Measurements from ENCODE around the gene CLPX.
"Not testable (repeated sequence)": the region's sequence is repeated elsewhere in the genome, so short reads cannot be mapped to it uniquely, and the experiment has no call there.

The CLPX gene

DNA sequence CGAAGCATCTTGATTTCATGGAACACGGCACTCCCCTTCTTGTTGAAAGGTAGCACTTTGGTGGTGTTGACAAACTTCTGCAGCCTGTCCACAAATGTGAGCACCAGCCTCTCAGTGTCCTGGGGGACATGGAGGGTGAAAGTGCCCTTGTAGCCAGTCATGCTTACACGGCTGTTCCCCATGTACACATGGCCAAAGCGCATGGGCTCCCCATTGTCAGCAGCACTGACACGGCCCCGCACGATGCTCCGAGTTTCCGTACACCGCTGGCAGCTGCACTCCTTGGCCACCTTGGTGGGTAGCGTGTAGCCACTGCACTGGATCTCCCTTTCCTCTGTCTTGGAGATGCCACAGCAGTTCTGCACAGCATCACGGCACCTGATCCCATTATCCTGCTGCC is 13.4 kb upstream of the CLPX start:
- H3K36me3 ChIP-seq (ENCODE audit: insufficient read depth, low read length): no peaks in the 10 kb centered on the region
- TF ChIP-seq POLR2AphosphoS5 (IDR thresholded peaks at IDR 0.05; ENCODE audit: borderline replicate concordance, low read depth, low read length): no peak
- TF ChIP-seq EZH2 (IDR thresholded peaks at IDR 0.05): no peak
- no peak for TF ChIP-seq FOXP2 (optimal IDR thresholded peaks at IDR 0.05; ENCODE audit: control extremely low read depth, extremely low read length, insufficient read depth)
- no peak overlapping the region for H3K27ac ChIP-seq
- H3K9ac ChIP-seq (ENCODE audit: insufficient read length): no peak overlapping the region
- no peaks in the 10 kb centered on the region for H3K9me3 ChIP-seq (ENCODE audit: low read depth, low read length)
- no peak overlapping the region for H3K4me3 ChIP-seq
- no peak for DNase-seq (ENCODE audit: low read depth, low spot score)

DNA sequence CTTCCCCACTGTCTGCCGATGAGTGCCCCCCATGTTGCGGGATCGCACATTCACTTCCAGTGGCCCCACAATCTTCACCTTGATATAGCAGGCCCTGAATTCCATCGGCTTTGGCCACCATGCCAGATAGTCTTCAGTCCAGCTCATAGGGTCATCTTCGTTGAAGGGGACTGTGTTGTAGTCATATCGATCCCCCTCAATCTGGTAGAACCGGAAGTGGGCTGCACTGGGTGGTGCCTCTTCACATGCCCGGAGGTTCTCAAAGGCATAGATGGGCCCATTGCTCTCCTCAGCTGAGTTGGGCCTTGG is 12.1 kb upstream of the CLPX start:
- no peak for TF ChIP-seq FOXP2 (optimal IDR thresholded peaks at IDR 0.05; ENCODE audit: control extremely low read depth, extremely low read length, insufficient read depth)
- TF ChIP-seq POLR2AphosphoS5 (IDR thresholded peaks at IDR 0.05; ENCODE audit: borderline replicate concordance, low read depth, low read length): no peak
- no peak for TF ChIP-seq EZH2 (IDR thresholded peaks at IDR 0.05)
- Histone ChIP-seq H3K4me3 (no peak overlapping the region), H3K27ac (no peak overlapping the region), H3K9ac (ENCODE audit: insufficient read length) (no peak overlapping the region), H3K9me3 (ENCODE audit: low read depth, low read length) (no peaks in the 10 kb centered on the region), H3K36me3 (ENCODE audit: insufficient read depth, low read length) (no peaks in the 10 kb centered on the region)
- DNase-seq (ENCODE audit: low read depth, low spot score): no peak

DNA sequence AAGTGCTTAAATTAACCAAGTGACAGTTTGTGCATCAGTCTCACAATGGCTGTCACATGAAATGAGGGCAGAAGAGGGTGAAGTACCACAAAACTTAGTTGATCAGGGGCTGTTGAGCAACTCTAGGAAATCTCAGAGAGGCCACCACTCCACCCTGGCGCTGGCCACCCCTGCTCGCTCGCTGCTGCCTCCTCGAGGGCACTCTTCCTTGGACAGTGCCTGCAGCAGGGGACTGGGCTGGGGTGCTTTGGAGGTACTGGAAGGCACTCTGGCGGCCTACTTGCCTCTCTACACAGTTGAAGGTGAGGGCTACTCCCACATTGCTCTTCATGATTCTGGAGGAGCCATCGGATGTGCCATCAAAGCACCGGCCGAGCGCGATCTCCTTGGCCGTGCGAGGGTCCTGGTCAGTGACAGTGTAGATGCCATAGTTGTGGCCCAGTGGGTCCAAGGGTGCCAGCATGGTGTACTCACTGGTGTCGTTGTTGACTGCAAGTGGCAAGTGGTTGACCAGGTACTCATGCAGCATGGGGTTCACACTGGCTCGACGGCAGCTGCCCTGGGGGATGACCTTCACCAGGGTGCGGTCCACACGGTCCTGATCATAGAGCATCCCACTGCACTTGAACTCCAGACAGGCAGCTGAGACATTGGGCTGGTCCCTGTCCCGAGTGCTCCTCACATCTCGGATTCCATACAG is 11.6 kb upstream of the CLPX start:
- Histone ChIP-seq H3K9me3 (ENCODE audit: low read depth, low read length) (no peaks in the 10 kb centered on the region), H3K36me3 (ENCODE audit: insufficient read depth, low read length) (no peaks in the 10 kb centered on the region), H3K4me3 (no peak overlapping the region), H3K27ac (no peak overlapping the region), H3K9ac (ENCODE audit: insufficient read length) (no peak overlapping the region)
- TF ChIP-seq FOXP2 (optimal IDR thresholded peaks at IDR 0.05; ENCODE audit: control extremely low read depth, extremely low read length, insufficient read depth) (no peak), EZH2 (IDR thresholded peaks at IDR 0.05) (no peak), POLR2AphosphoS5 (IDR thresholded peaks at IDR 0.05; ENCODE audit: borderline replicate concordance, low read depth, low read length) (no peak)
- DNase-seq (ENCODE audit: low read depth, low spot score): no peak

GRCh38 chr15:65195548-65195923 is 10.4 kb upstream of the CLPX start:
- no peak for DNase-seq (ENCODE audit: low read depth, low spot score)

DNA sequence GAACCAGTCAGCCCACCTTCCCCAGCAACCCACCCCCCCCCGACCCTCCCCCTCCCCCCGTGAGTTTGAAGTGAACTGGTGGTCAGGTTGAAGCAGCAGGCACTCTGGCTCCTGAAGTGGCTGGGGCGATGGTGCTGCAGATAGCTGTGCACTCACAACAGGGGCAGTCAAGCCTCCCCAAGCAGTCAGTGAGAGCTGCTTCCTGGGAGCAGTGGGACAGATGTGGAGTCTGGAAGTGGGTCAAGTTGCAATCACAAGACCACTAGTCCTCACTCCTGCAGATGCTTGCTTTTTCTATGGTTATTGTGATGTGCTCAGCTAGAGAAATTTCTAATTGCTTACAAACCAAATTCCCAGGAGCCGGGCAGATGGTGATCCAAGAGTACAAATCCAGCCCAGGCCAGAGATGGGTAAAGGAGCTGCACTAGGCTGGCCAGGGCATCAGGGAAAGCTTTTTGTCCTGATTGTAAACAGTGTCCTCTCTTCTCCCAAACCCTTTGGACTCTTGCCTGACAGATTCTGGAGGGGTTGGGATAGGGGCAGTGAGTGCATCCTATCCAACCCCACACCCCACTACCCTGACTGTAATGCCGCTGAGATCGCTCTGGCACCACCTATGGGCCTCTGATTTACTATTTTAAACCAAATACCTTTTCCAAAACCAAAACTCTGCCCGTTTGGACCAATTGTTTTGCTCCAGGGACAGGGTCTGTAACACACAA is 9.8 kb upstream of the CLPX start:
- Histone ChIP-seq H3K9me3 (ENCODE audit: low read depth, low read length) (no peaks in the 10 kb centered on the region), H3K36me3 (ENCODE audit: insufficient read depth, low read length) (no peaks in the 10 kb centered on the region), H3K4me3 (no peak overlapping the region), H3K9ac (ENCODE audit: insufficient read length) (no peak overlapping the region), H3K27ac (no peak overlapping the region)
- no peak for DNase-seq (ENCODE audit: low read depth, low spot score)
- TF ChIP-seq EZH2 (IDR thresholded peaks at IDR 0.05): no peak
- TF ChIP-seq POLR2AphosphoS5 (IDR thresholded peaks at IDR 0.05; ENCODE audit: borderline replicate concordance, low read depth, low read length): no peak
- no peak for TF ChIP-seq FOXP2 (optimal IDR thresholded peaks at IDR 0.05; ENCODE audit: control extremely low read depth, extremely low read length, insufficient read depth)

More at GRCh38 chr15:65195548-65195923, 10.4 kb upstream of the CLPX start:
- no peak overlapping the region for H3K9ac ChIP-seq (ENCODE audit: insufficient read length)
- H3K4me3 ChIP-seq: no peak overlapping the region
- H3K36me3 ChIP-seq (ENCODE audit: insufficient read depth, low read length): no peaks in the 10 kb centered on the region
- no peak overlapping the region for H3K27ac ChIP-seq
- no peak for TF ChIP-seq FOXP2 (optimal IDR thresholded peaks at IDR 0.05; ENCODE audit: control extremely low read depth, extremely low read length, insufficient read depth)
- TF ChIP-seq POLR2AphosphoS5 (IDR thresholded peaks at IDR 0.05; ENCODE audit: borderline replicate concordance, low read depth, low read length): no peak
- TF ChIP-seq EZH2 (IDR thresholded peaks at IDR 0.05): no peak
- H3K9me3 ChIP-seq (ENCODE audit: low read depth, low read length): no peaks in the 10 kb centered on the region

GRCh38 chr15:65192016-65192415 is 6.9 kb upstream of the CLPX start:
- no peak overlapping the region for H3K4me3 ChIP-seq
- no peaks in the 10 kb centered on the region for H3K36me3 ChIP-seq (ENCODE audit: insufficient read depth, low read length)
- H3K9ac ChIP-seq (ENCODE audit: insufficient read length): no peak overlapping the region
- H3K9me3 ChIP-seq (ENCODE audit: low read depth, low read length): no peaks in the 10 kb centered on the region
- TF ChIP-seq POLR2AphosphoS5 (IDR thresholded peaks at IDR 0.05; ENCODE audit: borderline replicate concordance, low read depth, low read length) (no peak), FOXP2 (optimal IDR thresholded peaks at IDR 0.05; ENCODE audit: control extremely low read depth, extremely low read length, insufficient read depth) (no peak), EZH2 (IDR thresholded peaks at IDR 0.05) (no peak)
- no peak overlapping the region for H3K27ac ChIP-seq
- DNase-seq (ENCODE audit: low read depth, low spot score): no peak

- no peak overlapping the region for H3K27ac ChIP-seq
- H3K36me3 ChIP-seq (ENCODE audit: insufficient read depth, low read length): no peaks in the 10 kb centered on the region
- TF ChIP-seq POLR2AphosphoS5 (IDR thresholded peaks at IDR 0.05; ENCODE audit: borderline replicate concordance, low read depth, low read length) (no peak), FOXP2 (optimal IDR thresholded peaks at IDR 0.05; ENCODE audit: control extremely low read depth, extremely low read length, insufficient read depth) (no peak), EZH2 (IDR thresholded peaks at IDR 0.05) (no peak)
- no peaks in the 10 kb centered on the region for H3K9me3 ChIP-seq (ENCODE audit: low read depth, low read length)
- no peak overlapping the region for H3K4me3 ChIP-seq
- no peak overlapping the region for H3K9ac ChIP-seq (ENCODE audit: insufficient read length)
- peak; percentile 24 for DNase-seq (ENCODE audit: low read depth, low spot score)
Observed at GRCh38 chr15:65189102-65189740, 4.1 kb upstream of the CLPX start.

DNA sequence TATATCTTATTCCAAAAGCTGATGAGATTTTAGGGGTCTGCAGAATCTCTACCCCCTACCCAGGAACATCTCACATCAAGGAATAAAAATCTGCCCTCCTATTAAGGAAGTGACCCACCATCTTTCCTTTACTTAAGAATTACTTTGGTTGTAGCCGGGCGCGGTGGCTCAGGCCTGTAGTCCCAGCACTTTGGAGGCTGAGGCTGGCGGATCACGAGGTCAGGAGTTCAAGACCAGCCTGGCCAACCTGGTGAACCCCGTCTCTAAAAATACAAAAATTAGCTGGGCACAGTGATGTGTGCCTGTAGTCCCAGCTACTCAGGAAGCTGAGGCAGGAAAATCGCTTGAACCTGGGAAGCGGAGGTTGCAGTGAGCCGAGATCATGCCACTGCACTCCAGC is 3.3 kb upstream of the CLPX start:
- H3K9ac ChIP-seq (ENCODE audit: insufficient read length); H3K9me3 ChIP-seq (ENCODE audit: low read depth, low read length); H3K27ac ChIP-seq; H3K36me3 ChIP-seq (ENCODE audit: insufficient read depth, low read length); DNase-seq (ENCODE audit: low read depth, low spot score); H3K4me3 ChIP-seq: not testable (repeated sequence)

All from SK-N-MC (cell line).